Liver (tissue), 9 donors: Measurements from ENCODE around the gene ADGRA3. TPM values are rescaled to one million over a fixed set of nuclear protein-coding genes. Genes with fewer than 3 reads are reported as not detected.

ENCODE experiments used
- DNase-seq: peaks from one replicate; pipeline ENCODE4 v3.0.0-alpha.2; 2017; ENCODE audit warnings: low spot score
- H3K27ac ChIP-seq, 2 donors: one replicate each; pipeline ENCODE4 v1.7.0; 2013; ENCODE audit warnings: inconsistent platforms in 2 of 2, low read length in 2 of 2, control low read depth in 1 of 2, low read depth in 1 of 2, mild to moderate bottlenecking in 1 of 2
- H3K27me3 ChIP-seq, 4 donors: one replicate each; pipeline versions ENCODE4 v1.6.1 to v1.7.0; 2013; ENCODE audit warnings: low read length in 3 of 4, inconsistent platforms in 1 of 4, mild to moderate bottlenecking in 1 of 4, moderate library complexity in 1 of 4; ENCODE audit not compliant: control insufficient read depth in 4 of 4, insufficient read depth in 4 of 4
- H3K36me3 ChIP-seq, 4 donors: one replicate each; pipeline versions ENCODE4 v1.6.1 to v1.7.0; 2013; ENCODE audit warnings: low read length in 3 of 4, mild to moderate bottlenecking in 3 of 4, low read depth in 1 of 4, moderate library complexity in 1 of 4; ENCODE audit not compliant: control insufficient read depth in 4 of 4, insufficient read depth in 3 of 4
- H3K4me1 ChIP-seq, 4 donors: one replicate each; pipeline versions ENCODE4 v1.6.1 to v1.7.0; 2013; ENCODE audit warnings: low read length in 3 of 4, mild to moderate bottlenecking in 3 of 4, moderate library complexity in 1 of 4; ENCODE audit not compliant: control insufficient read depth in 4 of 4, insufficient read depth in 4 of 4
- H3K4me3 ChIP-seq, 3 donors: one replicate each; pipeline versions ENCODE4 v1.6.1 to v1.7.0; 2013; ENCODE audit warnings: low read length in 3 of 3, control low read depth in 1 of 3, low read depth in 1 of 3, mild to moderate bottlenecking in 1 of 3
- H3K9ac ChIP-seq, 2 donors: one replicate each; pipeline ENCODE4 v1.7.0; 2013; ENCODE audit warnings: low read length in 2 of 2, mild to moderate bottlenecking in 2 of 2, moderate library complexity in 2 of 2, control low read depth in 1 of 2, low read depth in 1 of 2
- H3K9me3 ChIP-seq, 4 donors: one replicate each; pipeline versions ENCODE4 v1.6.1 to v1.7.0; 2013; ENCODE audit warnings: low read length in 3 of 4; ENCODE audit not compliant: control insufficient read depth in 4 of 4
- ATF3 ChIP-seq: IDR thresholded peaks from 2 replicates; pipeline ENCODE4 v1.6.1; 2016; ENCODE audit warnings: antibody characterized with exemption
- CTCF ChIP-seq: fragments of 150-350 bp; IDR thresholded peaks from 2 replicates; pipeline ENCODE4 v1.5.1; 2017; ENCODE audit warnings: improper control_type of control experiment, low read depth, low read length; ENCODE audit not compliant: missing input control
- EGR1 ChIP-seq, 2 donors: IDR thresholded peaks; 2 replicates each; pipeline ENCODE4 v1.6.1; 2016 to 2018; ENCODE audit warnings: antibody characterized with exemption in 2 of 2, low read depth in 2 of 2
- FOXA1 ChIP-seq: IDR thresholded peaks from 2 replicates; pipeline ENCODE4 v1.6.1; 2016; ENCODE audit warnings: antibody characterized with exemption
- FOXA2 ChIP-seq: IDR thresholded peaks from 2 replicates; pipeline ENCODE4 v1.6.1; 2016; ENCODE audit warnings: antibody characterized with exemption
- GABPA ChIP-seq, 2 donors: IDR thresholded peaks in 1 of 2; conservative IDR thresholded peaks in 1 of 2; 2 replicates each; pipeline ENCODE4 v1.6.1; 2016; ENCODE audit warnings: antibody characterized with exemption in 2 of 2, mild to moderate bottlenecking in 1 of 2, moderate library complexity in 1 of 2
- HNF4A ChIP-seq, 2 donors: conservative IDR thresholded peaks; 2 replicates each; pipeline ENCODE4 v1.6.1; 2016; ENCODE audit warnings: antibody characterized with exemption in 2 of 2, mild to moderate bottlenecking in 2 of 2
- HNF4G ChIP-seq: IDR thresholded peaks from 2 replicates; pipeline ENCODE4 v1.6.1; 2016; ENCODE audit warnings: antibody characterized with exemption
- JUND ChIP-seq, 2 donors: IDR thresholded peaks; 2 replicates each; pipeline ENCODE4 v1.6.1; 2016; ENCODE audit warnings: antibody characterized with exemption in 2 of 2
- MAX ChIP-seq: IDR thresholded peaks from 2 replicates; pipeline ENCODE4 v1.6.1; 2016; ENCODE audit warnings: antibody characterized with exemption
- NR2F2 ChIP-seq: IDR thresholded peaks from 2 replicates; pipeline ENCODE4 v1.6.1; 2016; ENCODE audit warnings: antibody characterized with exemption
- RAD21 ChIP-seq, 2 donors: IDR thresholded peaks; 2 replicates each; pipeline ENCODE4 v1.6.1; 2016; ENCODE audit warnings: antibody characterized with exemption in 2 of 2, mild to moderate bottlenecking in 2 of 2
- REST ChIP-seq: IDR thresholded peaks from 2 replicates; pipeline ENCODE4 v1.6.1; 2016; ENCODE audit warnings: antibody characterized with exemption, mild to moderate bottlenecking
- RXRA ChIP-seq, 2 donors: IDR thresholded peaks; 2 replicates each; pipeline ENCODE4 v1.6.1; 2017 to 2018; ENCODE audit warnings: antibody characterized with exemption in 2 of 2, mild to moderate bottlenecking in 1 of 2
- SP1 ChIP-seq: IDR thresholded peaks from 2 replicates; pipeline ENCODE4 v1.6.1; 2018; ENCODE audit warnings: antibody characterized with exemption, mild to moderate bottlenecking
- TAF1 ChIP-seq: conservative IDR thresholded peaks from 2 replicates; pipeline ENCODE4 v1.6.1; 2016; ENCODE audit warnings: antibody characterized with exemption, mild to moderate bottlenecking
- YY1 ChIP-seq: IDR thresholded peaks from 2 replicates; pipeline ENCODE4 v1.6.1; 2016; ENCODE audit warnings: antibody characterized with exemption, mild to moderate bottlenecking
- ZBTB33 ChIP-seq: IDR thresholded peaks from 2 replicates; pipeline ENCODE4 v1.6.1; 2016; ENCODE audit warnings: antibody characterized with exemption
- WGBS: extraction: QIAGEN DNeasy Blood & Tissue Kit; methylation state at CpG from one replicate; pipeline ENCODE4 v1.1.7; 2013; 5-methylcytosine and 5-hydroxymethylcytosine counted together
- polyA plus RNA-seq, 2 donors: library from polyadenylated mRNA; stranded (reverse) in 1 of 2; unstranded in 1 of 2; fragments of 200-250 nt in 1 of 2; fragments of >200 nt in 1 of 2; fragmentation: Nextera tagmentation in 1 of 2; extraction: Ambion mirVana in 1 of 2; gene quantifications; one replicate each; pipeline versions ENCODE4 v1.2.1 to v1.2.3, GENCODE V29; 2013 to 2015
- total RNA-seq, 2 donors: library from RNA; depleted of rRNA; stranded (reverse); fragments of >200 nt; gene quantifications; one replicate each; pipeline ENCODE4 v1.2.3, GENCODE V29; 2014
- donor health status: healthy.
- donor health status: healthy.
- donor health status: healthy.
- donor health status: healthy.
- donor health status: healthy.

The ADGRA3 gene
- total and polyA plus RNA-seq, 4 donors: 15.2 to 239 (median 32.6) TPM

GRCh38 chr4:22474636-22475310, 41.1 kb downstream of the ADGRA3 start:
- Histone ChIP-seq H3K27me3 (no peaks in the 10 kb centered on the region), H3K9me3 (no peaks in the 10 kb centered on the region), H3K9ac (no peak overlapping the region), H3K36me3 (peaks cover 0 to 3% (median under 1%) of the 10 kb centered on the region in 4 donors), H3K27ac (no peak overlapping the region), H3K4me3 (no peak overlapping the region), H3K4me1 (no peaks in the 10 kb centered on the region)
- WGBS: 89% methylated on average over 5 of the region's 5 CpGs
- no peak for DNase-seq
- TF ChIP-seq RAD21 (IDR thresholded peaks at IDR 0.05): no peak
- TF ChIP-seq SP1: no peak

- no peak overlapping the region for H3K27ac ChIP-seq
- H3K36me3 ChIP-seq: peaks cover 0 to 3% (median under 1%) of the 10 kb centered on the region in 4 donors
- no peaks in the 10 kb centered on the region for H3K9me3 ChIP-seq
- no peak for DNase-seq
- H3K4me1 ChIP-seq: no peaks in the 10 kb centered on the region
- H3K4me3 ChIP-seq: no peak overlapping the region
- no peaks in the 10 kb centered on the region for H3K27me3 ChIP-seq
- no peak for TF ChIP-seq GABPA (IDR thresholded peaks at IDR 0.05 in 1 of 2, conservative IDR thresholded peaks at IDR 0.05 in 1 of 2)
- no peak for TF ChIP-seq ZBTB33
- TF ChIP-seq MAX: no peak
- no peak for TF ChIP-seq EGR1 (IDR thresholded peaks at IDR 0.05; ENCODE audit: low read depth in 2 of 2)
- no peak for TF ChIP-seq FOXA1
- TF ChIP-seq CTCF: no peak
- TF ChIP-seq JUND (IDR thresholded peaks at IDR 0.05): no peak
- no peak for TF ChIP-seq SP1
- no peak for TF ChIP-seq HNF4A (conservative IDR thresholded peaks at IDR 0.05)
- TF ChIP-seq HNF4G: no peak
- no peak for TF ChIP-seq FOXA2
- TF ChIP-seq ATF3: no peak
- no peak for TF ChIP-seq REST
- no peak for TF ChIP-seq RAD21 (IDR thresholded peaks at IDR 0.05)
- TF ChIP-seq TAF1: no peak
- no peak for TF ChIP-seq NR2F2
- no peak for TF ChIP-seq YY1
- no peak for TF ChIP-seq RXRA (IDR thresholded peaks at IDR 0.05)
- H3K9ac ChIP-seq: no peak overlapping the region
- 73% methylated on average over 4 of the region's 4 CpGs for WGBS
Measured at GRCh38 chr4:22473268-22473667, 42.6 kb downstream of the ADGRA3 start.
